ENCODE measurements around the gene KAZN. TPM values are rescaled to one million over a fixed set of nuclear protein-coding genes. Genes with fewer than 3 reads are reported as not detected.

The KAZN gene
- total and polyA plus RNA-seq, 4 donors: 7.6 to 18.8 (median 11.2) TPM

GRCh38 chr1:14707531-14708445, 109.3 kb downstream of the KAZN start:
- H3K9ac ChIP-seq (ENCODE audit: insufficient read depth in 1 of 2, low read length in 2 of 2): no peak overlapping the region
- ATAC-seq (ENCODE audit: insufficient read depth, low FRiP score) (no peak), DNase-seq (no peak)
- 82 to 88% methylated on average over 16 of the region's 16 CpGs for WGBS, 2 donors
- H3K27me3 ChIP-seq (ENCODE audit: control insufficient read depth in 3 of 3, insufficient read depth in 3 of 3, low read length in 2 of 3): no peaks in the 10 kb centered on the region
- TF ChIP-seq CTCF (IDR thresholded peaks at IDR 0.05; ENCODE audit: control extremely low read depth, extremely low read depth): no peak
- peaks cover 0 to 10% (median 0%) of the 10 kb centered on the region in 5 donors for H3K4me1 ChIP-seq (ENCODE audit: control insufficient read depth in 5 of 5, insufficient read depth in 5 of 5, low read length in 5 of 5)
- peaks cover 0 to 8% (median 0%) of the 10 kb centered on the region in 4 donors for H3K36me3 ChIP-seq (ENCODE audit: control insufficient read depth in 4 of 4, insufficient read depth in 4 of 4, low read length in 4 of 4)
- H3K4me3 ChIP-seq: no peak overlapping the region
- H3K27ac ChIP-seq (ENCODE audit: low read depth in 1 of 2, low read length in 1 of 2): no peak overlapping the region
- no peaks in the 10 kb centered on the region for H3K9me3 ChIP-seq (ENCODE audit: control insufficient read depth in 4 of 4, insufficient read depth in 3 of 4, low read length in 3 of 4)

- DNase-seq: no peak
- ATAC-seq (ENCODE audit: insufficient read depth, low FRiP score): no peak
- 91 to 94% methylated on average over 6 of the region's 6 CpGs for WGBS, 2 donors
Observed at GRCh38 chr1:14710331-14710730, 111.8 kb downstream of the KAZN start.

GRCh38 chr1:14712136-14712535, 113.7 kb downstream of the KAZN start:
- Histone ChIP-seq H3K27ac (ENCODE audit: low read depth in 1 of 2, low read length in 1 of 2) (no peak overlapping the region), H3K4me1 (ENCODE audit: control insufficient read depth in 5 of 5, insufficient read depth in 5 of 5, low read length in 5 of 5) (peaks cover 0 to 14% (median 5%) of the 10 kb centered on the region in 5 donors), H3K27me3 (ENCODE audit: control insufficient read depth in 3 of 3, insufficient read depth in 3 of 3, low read length in 2 of 3) (no peaks in the 10 kb centered on the region), H3K9me3 (ENCODE audit: control insufficient read depth in 4 of 4, insufficient read depth in 3 of 4, low read length in 3 of 4) (no peaks in the 10 kb centered on the region), H3K9ac (ENCODE audit: insufficient read depth in 1 of 2, low read length in 2 of 2) (no peak overlapping the region), H3K4me3 (no peak overlapping the region), H3K36me3 (ENCODE audit: control insufficient read depth in 4 of 4, insufficient read depth in 4 of 4, low read length in 4 of 4) (peaks cover 0 to 8% (median 0%) of the 10 kb centered on the region in 4 donors)
- no peak for TF ChIP-seq CTCF (IDR thresholded peaks at IDR 0.05; ENCODE audit: control extremely low read depth, extremely low read depth)
- ATAC-seq (ENCODE audit: insufficient read depth, low FRiP score) (no peak), DNase-seq (no peak)
- 81 to 97% methylated on average over 2 of the region's 2 CpGs for WGBS, 2 donors

More at GRCh38 chr1:14710331-14710730, 111.8 kb downstream of the KAZN start:
- Histone ChIP-seq H3K9ac (ENCODE audit: insufficient read depth in 1 of 2, low read length in 2 of 2) (no peak overlapping the region), H3K9me3 (ENCODE audit: control insufficient read depth in 4 of 4, insufficient read depth in 3 of 4, low read length in 3 of 4) (no peaks in the 10 kb centered on the region), H3K27me3 (ENCODE audit: control insufficient read depth in 3 of 3, insufficient read depth in 3 of 3, low read length in 2 of 3) (no peaks in the 10 kb centered on the region), H3K4me3 (no peak overlapping the region), H3K27ac (ENCODE audit: low read depth in 1 of 2, low read length in 1 of 2) (no peak overlapping the region), H3K4me1 (ENCODE audit: control insufficient read depth in 5 of 5, insufficient read depth in 5 of 5, low read length in 5 of 5) (peaks cover 0 to 10% (median 0%) of the 10 kb centered on the region in 5 donors), H3K36me3 (ENCODE audit: control insufficient read depth in 4 of 4, insufficient read depth in 4 of 4, low read length in 4 of 4) (peaks cover 0 to 8% (median 0%) of the 10 kb centered on the region in 4 donors)
- no peak for TF ChIP-seq CTCF (IDR thresholded peaks at IDR 0.05; ENCODE audit: control extremely low read depth, extremely low read depth)

Measured in lung (tissue), 12 donors.